Measurements from ENCODE around the gene PCDHGA1. TPM values are rescaled to one million over a fixed set of nuclear protein-coding genes. Genes with fewer than 3 reads are reported as not detected.

The PCDHGA1 gene
- total RNA-seq, 5 donors from 2014 or later (not counting 1 experiment from before 2014, with no cell fraction given): 0.16 to 0.38 (median 0.31) TPM; not detected in 1

- Histone ChIP-seq H3K36me3 (ENCODE audit: control insufficient read depth in 2 of 2, extremely low read depth in 1 of 2, insufficient read depth in 1 of 2, low read length in 1 of 2) (peaks cover 11 to 42% of the 10 kb centered on the region in 2 donors), H3K4me3 (ENCODE audit: control insufficient read depth in 1 of 2, extremely low read depth in 1 of 2, low read length in 1 of 2) (peak overlapping the region; percentile 50 to 86), H3K27me3 (replicated peaks in 1 of 2; ENCODE audit: control insufficient read depth in 2 of 2, extremely low read depth in 1 of 2, insufficient read depth in 2 of 2, low read length in 1 of 2) (peaks cover 0 to 3% of the 10 kb centered on the region in 2 experiments), H3K9me3 (no peaks in the 10 kb centered on the region), H3K4me1 (ENCODE audit: control insufficient read depth in 1 of 2, extremely low read depth in 1 of 2, insufficient read depth in 2 of 2, low read length in 2 of 2) (peaks cover 3 to 37% of the 10 kb centered on the region in 2 experiments), H3K27ac (ENCODE audit: low read length) (no peak overlapping the region)
- Mint-ChIP-seq H3K9me3 (no peaks in the 10 kb centered on the region), H3K27me3 (no peaks in the 10 kb centered on the region), H3K4me3 (peak overlapping the region; percentile 80 to 91 (median 86)), H3K4me1 (peaks cover 27 to 41% (median 33%) of the 10 kb centered on the region in 3 donors), H3K36me3 (peaks cover 21% of the 10 kb centered on the region), H3K27ac (peak overlapping the region; percentile 34 to 83)
- 26% methylated on average over 11 of the region's 43 CpGs for WGBS (ENCODE audit: insufficient coverage)
- peak in 17 of 35 experiments; percentile 3 to 44 (median 11) for DNase-seq
- POLR2A ChIA-PET: interaction anchor here (0.6 to 0.8 kb wide), 3 partner anchors 11 to 298 kb away, joined by 3 to 7 read pairs (median 4); no protein-coding TSS in a partner anchor
- ATAC-seq (replicated peaks in 1 of 4): peak; percentile 34 to 53 (median 48)
- CTCF ChIA-PET: interaction anchor here (0.6 to 2.9 kb wide), 23 partner anchors 8 to 813 kb away, joined by 3 to 25 read pairs (median 4); partner anchors contain the start of genes PCDHGA10 (in 1 of the 2), PCDHGA12 (in 1 of the 2), PCDHGB3 (in 1 of the 2) and TAF7 (in 1 of the 2)
Observed at GRCh38 chr5:141512911-141513626, 182.8 kb downstream of the PCDHGA1 start.

DNA sequence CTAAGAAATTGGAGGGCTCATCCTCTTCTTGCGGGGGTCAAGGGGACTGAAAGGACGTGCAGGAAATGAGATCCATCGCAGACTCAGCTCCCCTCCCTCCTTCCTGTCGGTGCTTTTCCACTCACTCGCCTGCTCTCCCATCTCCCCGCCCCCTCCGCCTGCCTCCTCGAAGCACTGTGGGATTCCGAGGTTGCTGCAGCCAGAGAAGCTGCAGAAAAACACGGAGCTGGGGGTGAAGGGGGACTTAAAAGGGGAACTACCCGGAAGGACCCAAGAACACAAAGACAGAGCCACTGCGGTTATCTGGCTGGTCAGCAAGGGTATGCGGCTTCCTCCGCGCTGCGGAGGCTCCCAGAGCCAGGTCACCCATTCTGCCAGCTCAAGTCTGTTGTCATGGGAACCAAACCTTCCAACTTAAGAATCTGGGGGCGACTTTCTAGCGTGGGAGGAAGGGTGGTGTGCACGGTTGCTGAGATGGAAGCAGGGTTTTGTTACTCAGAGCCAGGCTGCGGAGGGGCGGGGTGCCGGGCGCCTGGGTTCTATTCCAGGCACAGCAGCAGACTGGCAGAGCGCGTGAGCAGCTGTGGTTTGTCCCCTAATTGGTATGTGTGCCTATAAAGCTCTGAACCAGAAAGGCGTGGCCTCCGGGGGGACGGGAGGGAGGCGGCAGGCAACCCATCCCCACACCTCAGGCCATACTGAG lies 183.5 kb downstream of the PCDHGA1 start:
- no peak overlapping the region for H3K27ac ChIP-seq (ENCODE audit: low read length)
- peak overlapping the region; percentile 83 for H3K27ac Mint-ChIP-seq
- no peaks in the 10 kb centered on the region for H3K27me3 Mint-ChIP-seq
- H3K4me3 ChIP-seq (ENCODE audit: control insufficient read depth in 1 of 2, extremely low read depth in 1 of 2, low read length in 1 of 2): peak overlapping the region; percentile 50 to 86
- DNase-seq: peak in 21 of 35 experiments; percentile 10 to 46 (median 20)
- peaks cover 11 to 49% of the 10 kb centered on the region in 2 donors for H3K36me3 ChIP-seq (ENCODE audit: control insufficient read depth in 2 of 2, extremely low read depth in 1 of 2, insufficient read depth in 1 of 2, low read length in 1 of 2)
- H3K27me3 ChIP-seq (replicated peaks in 1 of 2; ENCODE audit: control insufficient read depth in 2 of 2, extremely low read depth in 1 of 2, insufficient read depth in 2 of 2, low read length in 1 of 2): peaks cover 0 to 3% of the 10 kb centered on the region in 2 experiments
- H3K9me3 Mint-ChIP-seq: no peaks in the 10 kb centered on the region
- peak overlapping the region; percentile 80 to 91 (median 86) for H3K4me3 Mint-ChIP-seq
- peaks cover 27 to 41% (median 33%) of the 10 kb centered on the region in 3 donors for H3K4me1 Mint-ChIP-seq
- ChIA-PET POLR2A (interaction anchor here (0.6 to 0.7 kb wide), 2 partner anchors 12 to 299 kb away, joined by 3 to 7 read pairs; no protein-coding TSS in a partner anchor), CTCF (interaction anchor here (0.8 to 2.9 kb wide), 13 partner anchors 8 to 194 kb away, joined by 3 to 25 read pairs (median 7); partner anchors contain the start of genes PCDHGA10 (in 1 of the 2), PCDHGA12 (in 1 of the 2), PCDHGB3 (in 1 of the 2) and TAF7 (in 1 of the 2))
- WGBS (ENCODE audit: insufficient coverage): 36% methylated on average over 15 of the region's 29 CpGs
- H3K4me1 ChIP-seq (ENCODE audit: control insufficient read depth in 1 of 2, extremely low read depth in 1 of 2, insufficient read depth in 2 of 2, low read length in 2 of 2): peaks cover 3 to 37% of the 10 kb centered on the region in 2 experiments
- H3K9me3 ChIP-seq: no peaks in the 10 kb centered on the region
- peak; percentile 41 to 52 (median 51) for ATAC-seq (replicated peaks in 1 of 4)
- peaks cover 27% of the 10 kb centered on the region for H3K36me3 Mint-ChIP-seq

- ChIA-PET POLR2A (no interaction called here), CTCF (interaction anchor here (0.8 to 2.9 kb wide), 10 partner anchors 9 to 194 kb away, joined by 3 to 14 read pairs (median 5); partner anchors contain the start of genes PCDHGA10 (in 1 of the 2), PCDHGA12 (in 1 of the 2), PCDHGB3 (in 1 of the 2) and TAF7 (in 1 of the 2))
- peaks cover 22 to 35% (median 30%) of the 10 kb centered on the region in 3 donors for H3K4me1 Mint-ChIP-seq
- Histone ChIP-seq H3K9me3 (no peaks in the 10 kb centered on the region), H3K4me3 (ENCODE audit: control insufficient read depth in 1 of 2, extremely low read depth in 1 of 2, low read length in 1 of 2) (no peak overlapping the region), H3K27ac (ENCODE audit: low read length) (no peak overlapping the region), H3K27me3 (replicated peaks in 1 of 2; ENCODE audit: control insufficient read depth in 2 of 2, extremely low read depth in 1 of 2, insufficient read depth in 2 of 2, low read length in 1 of 2) (no peaks in the 10 kb centered on the region), H3K36me3 (ENCODE audit: control insufficient read depth in 2 of 2, extremely low read depth in 1 of 2, insufficient read depth in 1 of 2, low read length in 1 of 2) (peaks cover 11 to 56% of the 10 kb centered on the region in 2 donors), H3K4me1 (ENCODE audit: control insufficient read depth in 1 of 2, extremely low read depth in 1 of 2, insufficient read depth in 2 of 2, low read length in 2 of 2) (peaks cover 3 to 34% of the 10 kb centered on the region in 2 experiments)
- H3K27ac Mint-ChIP-seq: peak overlapping the region; percentile 49 to 81
- peak overlapping the region in 2 of 3 donors; percentile 21 to 91 for H3K4me3 Mint-ChIP-seq
- DNase-seq (no peak), ATAC-seq (replicated peaks in 1 of 4) (no peak)
- WGBS (ENCODE audit: insufficient coverage): 93% methylated on average over 5 of the region's 6 CpGs
- H3K36me3 Mint-ChIP-seq: peaks cover 34% of the 10 kb centered on the region
- no peaks in the 10 kb centered on the region for H3K9me3 Mint-ChIP-seq
- H3K27me3 Mint-ChIP-seq: no peaks in the 10 kb centered on the region
Observed at GRCh38 chr5:141514330-141515133, 184.2 kb downstream of the PCDHGA1 start.

GRCh38 chr5:141515141-141515540 lies 184.8 kb downstream of the PCDHGA1 start:
- Histone ChIP-seq H3K36me3 (ENCODE audit: control insufficient read depth in 2 of 2, extremely low read depth in 1 of 2, insufficient read depth in 1 of 2, low read length in 1 of 2) (peaks cover 14 to 62% of the 10 kb centered on the region in 2 donors), H3K27ac (ENCODE audit: low read length) (no peak overlapping the region), H3K4me3 (ENCODE audit: control insufficient read depth in 1 of 2, extremely low read depth in 1 of 2, low read length in 1 of 2) (no peak overlapping the region), H3K27me3 (replicated peaks in 1 of 2; ENCODE audit: control insufficient read depth in 2 of 2, extremely low read depth in 1 of 2, insufficient read depth in 2 of 2, low read length in 1 of 2) (no peaks in the 10 kb centered on the region), H3K4me1 (ENCODE audit: control insufficient read depth in 1 of 2, extremely low read depth in 1 of 2, insufficient read depth in 2 of 2, low read length in 2 of 2) (peaks cover 3 to 34% of the 10 kb centered on the region in 2 experiments), H3K9me3 (no peaks in the 10 kb centered on the region)
- H3K4me3 Mint-ChIP-seq: no peak overlapping the region
- CTCF ChIA-PET: interaction anchor here (0.5 to 1.7 kb wide), 7 partner anchors 8 to 319 kb away, joined by 3 to 6 read pairs (median 3); partner anchors contain the start of gene PCDHGA10 (in 1 of the 2)
- no peak for ATAC-seq (replicated peaks in 1 of 4)
- peaks cover 20 to 35% (median 30%) of the 10 kb centered on the region in 3 donors for H3K4me1 Mint-ChIP-seq
- no peak for DNase-seq
- H3K36me3 Mint-ChIP-seq: peaks cover 40% of the 10 kb centered on the region
- no peaks in the 10 kb centered on the region for H3K27me3 Mint-ChIP-seq
- peak overlapping the region in 1 of 2 donors; percentile 81 for H3K27ac Mint-ChIP-seq
- POLR2A ChIA-PET: interaction anchor here in 1 of 2 donors (0.7 kb wide), 1 partner anchor 13 kb away, joined by 3 read pairs; no protein-coding TSS in a partner anchor
- WGBS (ENCODE audit: insufficient coverage): 100% methylated on average over 1 of the region's 3 CpGs
- no peaks in the 10 kb centered on the region for H3K9me3 Mint-ChIP-seq

- Mint-ChIP-seq H3K4me3 (no peak overlapping the region), H3K9me3 (no peaks in the 10 kb centered on the region), H3K27me3 (no peaks in the 10 kb centered on the region), H3K36me3 (peaks cover 49% of the 10 kb centered on the region), H3K27ac (peak overlapping the region; percentile 41 to 72), H3K4me1 (peaks cover 21 to 35% (median 32%) of the 10 kb centered on the region in 3 donors)
- Histone ChIP-seq H3K4me1 (ENCODE audit: control insufficient read depth in 1 of 2, extremely low read depth in 1 of 2, insufficient read depth in 2 of 2, low read length in 2 of 2) (peaks cover 3 to 34% of the 10 kb centered on the region in 2 experiments), H3K9me3 (no peaks in the 10 kb centered on the region), H3K27ac (ENCODE audit: low read length) (no peak overlapping the region), H3K36me3 (ENCODE audit: control insufficient read depth in 2 of 2, extremely low read depth in 1 of 2, insufficient read depth in 1 of 2, low read length in 1 of 2) (peaks cover 14 to 72% of the 10 kb centered on the region in 2 donors), H3K27me3 (replicated peaks in 1 of 2; ENCODE audit: control insufficient read depth in 2 of 2, extremely low read depth in 1 of 2, insufficient read depth in 2 of 2, low read length in 1 of 2) (no peaks in the 10 kb centered on the region), H3K4me3 (ENCODE audit: control insufficient read depth in 1 of 2, extremely low read depth in 1 of 2, low read length in 1 of 2) (no peak overlapping the region)
- no peak for ATAC-seq (replicated peaks in 1 of 4)
- ChIA-PET POLR2A (interaction anchor here in 1 of 2 donors (0.7 to 0.8 kb wide), 2 partner anchors 12 to 29 kb away, joined by 3 to 4 read pairs; no protein-coding TSS in a partner anchor), CTCF (interaction anchor here (0.7 to 1.4 kb wide), 3 partner anchors 8 to 48 kb away, joined by 3 to 6 read pairs (median 3); no protein-coding TSS in a partner anchor)
- no peak for DNase-seq
- WGBS (ENCODE audit: insufficient coverage): 100% methylated on average over 3 of the region's 4 CpGs
Observed at GRCh38 chr5:141515946-141516671, 185.8 kb downstream of the PCDHGA1 start.

Measured in T-cell (primary cell).